GM12892 (cell line): ENCODE measurements around the gene CFAP97D1.

Experiments used
- POLR2A ChIP-seq: IDR thresholded peaks from 2 replicates; pipeline ENCODE4 v1.6.1; 2011; ENCODE audit warnings: low read depth, low read length, control low read depth
- POLR2AphosphoS5 ChIP-seq: IDR thresholded peaks from 2 replicates; pipeline ENCODE4 v1.6.1; 2011; ENCODE audit warnings: low read depth, low read length, control low read depth
- TAF1 ChIP-seq: IDR thresholded peaks from 2 replicates; pipeline ENCODE4 v1.6.1; 2011; ENCODE audit warnings: low read depth, mild to moderate bottlenecking, control low read depth, low read length, borderline replicate concordance

GRCh38 chr17:43817826-43818225 is 37.6 kb downstream of the CFAP97D1 start:
- TF ChIP-seq TAF1 (no peak), POLR2A (no peak), POLR2AphosphoS5 (no peak)
